ENCODE results near the gene OSTN.
"Not testable (repeated sequence)": the region's sequence is repeated elsewhere in the genome, so short reads cannot be mapped to it uniquely, and the experiment has no call there.

Gene OSTN

DNA sequence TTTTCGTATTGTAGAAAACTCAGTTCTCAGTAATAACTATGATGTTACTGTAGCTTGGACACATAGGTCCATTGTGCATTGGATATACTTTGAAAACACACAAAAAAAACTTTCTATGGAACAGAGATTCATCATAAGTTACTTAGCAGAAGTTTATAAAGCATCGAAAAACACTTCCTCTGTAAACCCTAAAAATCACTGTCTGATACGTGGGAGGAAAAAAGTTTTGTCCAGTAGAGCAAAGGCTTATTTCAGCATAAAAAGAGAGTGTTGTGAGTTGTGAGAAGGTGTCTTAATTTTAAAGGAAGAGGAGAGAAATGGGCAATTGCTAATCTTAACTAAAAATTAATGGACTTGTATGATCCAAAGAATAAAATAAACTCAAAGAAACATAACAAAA lies 64.8 kb downstream of the OSTN start:
- no peak for DNase-seq (ENCODE audit: low spot score)

DNA sequence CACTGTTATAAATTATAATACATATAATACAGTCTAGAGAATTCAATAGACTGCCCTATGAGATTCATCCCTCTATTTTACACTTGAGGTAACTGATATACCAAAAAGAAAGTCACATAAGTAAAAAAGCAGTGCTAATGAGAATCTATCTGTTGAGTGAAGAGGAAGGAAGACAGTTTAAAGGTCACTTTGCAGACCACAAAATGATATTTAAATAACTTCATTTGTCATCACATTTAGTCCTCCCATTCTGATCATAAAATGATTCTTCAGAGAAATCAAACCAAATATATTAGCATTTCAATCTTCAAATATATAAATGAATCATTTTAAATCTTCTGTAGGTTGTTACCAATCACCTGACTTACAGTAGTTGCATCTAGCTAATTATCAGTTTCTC lies 69.7 kb downstream of the OSTN start:
- DNase-seq (ENCODE audit: low spot score): no peak

- no peak for DNase-seq (ENCODE audit: low spot score)
These were observed 70.4 kb downstream of the OSTN start for GRCh38 chr3:191269289-191270085.

GRCh38 chr3:191275244-191275643 lies 76.2 kb downstream of the OSTN start:
- DNase-seq (ENCODE audit: low spot score): not testable (repeated sequence)

- no peak for DNase-seq (ENCODE audit: low spot score)
These were observed 76.7 kb downstream of the OSTN start for GRCh38 chr3:191275751-191276150.

DNA sequence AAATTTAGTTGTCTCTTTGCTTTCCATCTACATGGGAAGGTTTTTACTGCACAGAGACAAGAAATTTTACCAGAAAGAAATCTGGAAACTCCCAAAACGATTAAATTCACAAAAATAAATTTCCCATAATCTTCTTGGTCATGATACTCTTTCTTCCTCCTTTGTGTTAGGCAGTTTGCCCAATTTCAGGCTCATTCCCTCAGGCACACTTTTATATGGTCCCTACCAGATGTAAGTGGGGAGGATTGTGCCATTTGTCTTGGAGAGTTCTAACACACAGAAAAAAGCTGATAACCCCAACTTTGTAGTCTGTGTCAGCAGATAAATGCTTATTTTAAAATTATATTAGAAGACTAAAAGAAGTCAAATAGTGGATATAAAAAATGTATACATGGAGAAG lies 81.1 kb downstream of the OSTN start:
- no peak for DNase-seq (ENCODE audit: low spot score)

DNA sequence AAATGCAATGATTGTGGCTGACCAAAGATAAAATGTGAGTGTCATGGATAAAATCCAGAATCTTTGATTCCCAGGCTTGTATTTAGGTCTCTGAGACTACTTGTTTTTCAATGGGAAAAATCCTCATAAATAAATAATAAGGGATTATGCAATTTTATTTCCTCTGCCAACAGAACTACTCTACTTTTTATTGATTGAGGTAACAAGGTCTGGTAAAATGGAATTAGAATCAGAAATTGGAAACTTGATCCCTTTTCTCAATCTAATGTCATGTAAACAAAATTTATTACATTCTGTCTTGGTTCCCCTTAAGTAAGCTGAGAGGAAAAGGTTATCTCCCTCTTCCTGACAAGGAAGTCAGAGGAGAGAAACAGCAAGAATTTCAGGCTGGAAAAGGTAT lies 81.8 kb downstream of the OSTN start:
- no peak for DNase-seq (ENCODE audit: low spot score)

DNA sequence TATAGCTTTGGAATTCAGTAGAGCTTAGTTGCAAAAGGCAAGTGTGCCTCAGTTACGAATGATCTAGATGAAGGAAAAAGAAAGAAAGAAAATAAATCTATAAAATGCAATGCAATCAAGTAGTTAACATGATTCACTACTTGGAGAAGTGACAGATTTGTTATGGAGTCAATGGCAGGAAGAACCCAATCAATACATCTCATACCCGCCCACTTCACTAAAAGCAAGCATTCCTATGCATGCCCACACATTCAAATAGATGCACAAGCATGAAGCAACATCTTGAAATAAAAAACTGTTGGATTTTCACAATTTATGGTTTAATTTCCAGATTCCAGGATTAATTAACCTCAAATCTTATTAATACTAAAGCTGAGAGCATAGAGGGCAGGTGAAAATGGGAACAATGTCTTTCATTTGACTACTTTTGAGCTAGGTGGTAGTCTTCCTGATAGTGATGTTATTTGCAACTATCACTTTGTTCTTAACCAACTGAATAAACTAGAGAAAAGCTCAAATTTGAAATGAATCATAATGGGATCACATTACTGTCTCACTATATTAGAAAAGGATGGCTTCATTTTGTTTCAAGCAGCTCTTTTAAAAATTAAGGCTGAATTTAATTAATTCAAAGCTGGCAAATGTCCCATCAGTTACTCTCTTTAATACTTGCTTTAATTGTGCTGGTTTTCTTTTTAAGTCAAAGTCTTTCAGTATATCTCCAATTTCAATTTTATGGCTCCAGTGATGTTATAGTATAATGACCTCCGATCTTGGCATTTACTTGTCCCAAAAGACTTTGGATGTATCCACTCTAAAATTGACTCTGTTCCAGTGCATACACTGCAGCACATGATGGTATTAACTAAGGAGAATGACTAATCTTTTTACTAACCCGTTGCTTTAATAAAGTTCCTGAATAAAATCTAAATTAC lies 83.5 kb downstream of the OSTN start:
- DNase-seq (ENCODE audit: low spot score): no peak

DNA sequence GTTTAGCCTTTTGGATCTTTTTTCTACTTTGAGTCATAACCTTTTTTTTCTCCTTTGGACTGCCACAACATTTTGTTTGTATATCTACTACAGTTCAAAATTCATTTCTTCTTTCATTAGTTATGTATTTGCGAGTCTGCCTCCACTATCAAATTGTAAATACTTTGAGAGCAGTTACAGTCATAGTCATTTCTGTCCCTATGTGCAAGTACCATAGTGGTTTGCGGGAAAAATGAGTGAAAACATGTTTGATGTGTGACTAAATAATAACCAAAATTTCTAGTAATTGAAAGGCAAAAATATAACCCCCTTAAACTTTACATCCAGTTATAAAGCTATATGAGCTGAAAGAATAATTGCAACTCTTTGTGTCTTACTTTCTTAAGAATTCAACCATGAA lies 84.4 kb downstream of the OSTN start:
- no peak for DNase-seq (ENCODE audit: low spot score)

GRCh38 chr3:191290311-191291025 lies 91.4 kb downstream of the OSTN start:
- DNase-seq (ENCODE audit: low spot score): no peak

GRCh38 chr3:191292243-191293015 lies 93.4 kb downstream of the OSTN start:
- no peak for DNase-seq (ENCODE audit: low spot score)

DNA sequence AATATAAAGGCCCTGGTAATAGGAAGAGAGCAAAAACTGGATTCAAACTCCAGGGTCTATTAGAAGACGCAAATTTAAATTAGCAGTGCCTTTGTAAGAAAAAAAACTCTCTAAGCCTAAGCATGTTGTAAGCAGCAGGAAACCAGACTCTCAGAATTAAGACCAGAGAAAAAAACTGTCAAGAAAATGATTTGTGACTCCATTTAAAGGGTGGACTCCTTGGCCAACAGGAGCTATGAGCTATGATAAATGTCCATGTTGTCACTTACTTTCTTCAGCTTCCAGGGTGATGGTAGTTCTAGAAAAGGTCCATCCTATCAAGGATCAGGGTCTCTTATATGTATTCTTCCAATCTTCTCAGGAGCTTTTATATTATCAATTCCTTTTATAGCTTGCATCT lies 95.2 kb downstream of the OSTN start:
- no peak for DNase-seq (ENCODE audit: low spot score)

DNA sequence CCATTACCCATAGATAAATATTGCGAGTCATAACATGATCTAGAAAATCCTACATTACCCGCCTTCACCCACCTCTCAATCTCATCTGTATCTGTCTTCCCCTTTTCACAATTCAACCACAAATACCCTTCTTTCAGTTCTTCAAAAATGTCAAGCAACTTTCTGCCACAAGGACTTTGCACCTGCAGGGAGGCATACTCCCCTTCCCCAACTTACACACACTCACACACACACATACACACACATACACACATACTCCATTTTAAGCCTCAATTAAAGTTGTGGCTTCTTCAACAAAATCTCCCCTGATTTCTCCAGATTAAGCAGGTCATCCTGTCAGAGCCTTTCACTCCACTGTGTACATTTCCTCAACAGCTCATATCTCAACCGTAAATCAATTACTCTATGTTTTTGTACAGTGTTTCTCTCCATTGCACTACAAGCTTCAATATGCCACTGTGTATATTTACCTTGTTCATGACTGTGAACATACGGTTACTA lies 97.0 kb downstream of the OSTN start:
- no peak for DNase-seq (ENCODE audit: low spot score)

- no peak for DNase-seq (ENCODE audit: low spot score)
These were observed 99.8 kb downstream of the OSTN start for GRCh38 chr3:191298846-191299245.

DNA sequence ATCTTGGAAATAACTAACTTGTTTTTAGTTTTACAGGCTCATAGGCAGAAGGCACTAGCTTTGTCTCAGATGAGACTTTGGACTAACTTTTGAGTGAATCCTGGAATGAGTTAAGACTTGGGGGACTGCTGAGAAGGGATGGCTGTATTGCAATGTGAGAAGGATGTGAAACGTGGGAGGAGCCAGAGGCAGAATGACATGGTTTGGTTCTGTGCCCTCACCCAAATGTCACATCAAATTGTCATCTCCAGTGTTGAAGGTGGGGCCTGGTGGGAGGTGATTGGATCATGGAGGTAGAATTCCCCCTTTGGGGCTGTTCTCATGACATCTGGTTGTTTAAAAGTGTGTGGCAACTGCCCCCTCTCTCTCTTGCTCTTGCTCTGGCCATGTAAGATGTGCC lies 101.4 kb downstream of the OSTN start:
- DNase-seq (ENCODE audit: low spot score): no peak

DNA sequence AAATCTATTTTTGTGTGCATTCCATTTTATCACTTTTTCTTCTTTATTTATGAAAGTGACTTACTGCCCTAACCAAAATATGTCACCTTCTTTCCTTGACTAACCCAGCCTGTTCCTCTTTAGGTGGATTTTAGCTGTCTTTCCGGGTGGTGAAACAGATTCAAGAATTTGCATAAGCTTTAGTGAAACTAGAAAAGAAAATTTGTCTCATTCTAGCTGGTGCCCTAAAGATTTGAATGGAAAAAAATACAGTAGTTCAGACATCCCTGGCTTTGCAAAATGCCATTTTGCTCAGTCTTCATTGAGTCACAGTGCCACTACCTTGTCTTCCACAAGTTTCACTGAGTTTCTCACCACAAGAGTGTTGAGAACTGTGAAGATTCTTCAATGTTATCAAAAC lies 102.0 kb downstream of the OSTN start:
- DNase-seq (ENCODE audit: low spot score): no peak

DNA sequence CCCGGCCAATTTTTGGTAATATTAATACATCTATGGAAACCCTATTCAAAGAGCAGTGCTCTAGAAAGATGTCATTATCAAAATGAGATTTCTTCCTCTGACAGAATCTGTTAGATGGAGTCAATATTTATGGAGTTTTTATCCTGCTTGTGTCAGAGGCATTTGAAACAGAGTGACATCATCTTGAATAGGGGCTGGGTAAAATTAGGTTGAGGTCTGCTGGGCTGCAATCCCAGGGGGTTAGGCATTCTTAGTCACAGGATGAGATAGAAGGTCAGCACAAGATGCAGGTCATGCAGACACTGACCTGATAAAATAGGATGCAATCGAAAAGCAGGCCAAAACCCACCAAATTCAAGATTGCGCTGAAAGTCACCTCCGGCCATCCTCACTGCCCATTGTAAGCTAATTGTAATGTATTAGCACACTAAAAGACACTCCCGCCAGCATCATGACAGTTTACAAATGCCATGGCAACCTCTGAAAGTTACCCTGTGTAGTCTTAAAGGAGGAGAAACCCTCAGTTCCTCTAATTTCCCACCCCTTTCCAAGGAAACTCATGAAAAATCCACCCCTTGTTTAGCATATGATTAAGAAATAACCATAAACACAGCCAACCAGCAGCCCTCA lies 102.9 kb downstream of the OSTN start:
- DNase-seq (ENCODE audit: low spot score): no peak

DNA sequence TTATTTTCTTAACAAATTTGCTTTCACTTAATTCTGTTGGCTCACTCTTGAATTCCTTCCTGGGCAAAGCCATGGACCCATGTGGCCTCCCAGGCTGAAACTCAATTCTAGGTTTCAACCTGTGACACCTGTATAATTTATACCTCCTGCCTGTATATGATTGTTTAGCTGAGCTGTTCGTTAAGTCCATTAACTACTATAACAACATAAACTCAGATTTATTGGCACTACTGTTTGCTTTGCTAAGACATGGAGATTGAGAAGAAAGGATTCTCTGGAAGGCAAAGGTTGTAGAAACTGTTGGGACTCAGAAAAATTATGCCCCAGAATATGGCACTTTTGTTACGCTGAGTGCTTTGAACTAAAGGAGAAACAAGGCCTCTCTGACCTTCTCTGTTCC lies 103.4 kb downstream of the OSTN start:
- DNase-seq (ENCODE audit: low spot score): no peak

DNA sequence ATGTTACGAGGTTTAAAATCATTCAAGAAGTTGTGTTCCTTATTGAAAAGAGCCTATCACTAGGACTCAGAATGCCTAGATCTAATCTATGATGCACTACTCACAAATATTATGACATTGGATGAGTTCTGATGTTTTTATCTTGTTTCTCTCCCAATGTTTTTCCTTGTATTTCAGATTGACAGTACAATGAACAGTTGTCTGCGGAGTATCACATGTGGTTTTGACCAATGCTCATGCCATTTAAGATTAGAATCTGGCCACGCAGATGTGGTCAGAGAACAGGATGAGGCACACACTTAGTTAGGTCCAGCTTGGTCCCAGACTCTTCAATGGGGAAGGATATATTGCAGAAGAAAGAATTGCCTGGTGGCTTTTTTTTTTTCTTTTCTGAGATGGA lies 104.6 kb downstream of the OSTN start:
- DNase-seq (ENCODE audit: low spot score): no peak

DNA sequence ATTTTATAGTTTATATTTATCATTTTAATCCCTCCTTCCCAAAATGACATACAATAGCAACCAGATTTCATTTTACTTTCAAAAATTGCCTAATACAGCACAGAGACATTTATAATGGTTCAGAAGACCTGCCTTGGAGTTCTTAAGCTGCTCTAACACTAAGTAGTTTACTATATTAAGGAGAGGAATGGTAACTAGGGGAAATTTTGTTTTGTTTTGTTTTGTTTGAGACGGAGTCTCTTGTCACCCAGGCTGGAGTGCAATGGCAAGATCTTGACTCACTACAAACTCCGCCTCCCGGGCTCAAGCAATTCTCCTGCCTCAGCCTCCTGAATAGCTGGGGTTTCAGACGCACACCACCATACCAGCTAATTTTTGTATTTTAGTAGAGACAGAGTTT lies 107.4 kb downstream of the OSTN start:
- no peak for DNase-seq (ENCODE audit: low spot score)

DNA sequence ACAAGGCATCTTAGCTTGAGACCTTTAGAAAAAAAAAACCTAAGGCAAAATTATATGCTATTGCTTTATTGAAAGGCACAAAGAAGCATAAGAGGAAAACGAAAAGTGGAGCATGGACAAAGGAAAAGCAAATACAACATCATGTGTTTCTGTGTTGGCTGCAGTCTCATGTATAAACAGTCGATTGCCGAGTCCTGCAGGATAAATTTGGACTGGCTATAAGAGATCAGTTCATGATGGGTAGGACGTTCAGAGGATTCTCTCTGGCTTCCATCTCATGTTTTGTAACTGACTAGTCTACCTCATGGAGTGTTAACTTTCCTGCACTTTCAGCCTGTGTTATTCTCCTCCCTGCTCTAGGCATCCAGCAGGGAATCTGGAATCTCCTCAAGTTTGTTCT lies 108.3 kb downstream of the OSTN start:
- DNase-seq (ENCODE audit: low spot score): no peak

All from AG20443 (cell line).